Activated CD8-positive, alpha-beta memory T cell treated with anti-CD3 and anti-CD28 coated beads, Interleukin-2, amount 10 ng/mL, durations not matched to agents 7 days and 5 days (primary cell): ENCODE data around the gene TMEM51. TPM values are rescaled to one million over a fixed set of nuclear protein-coding genes. Genes with fewer than 3 reads are reported as not detected.

ENCODE experiments used
- total RNA-seq, 2 experiments: library from RNA; stranded (reverse); gene quantifications; one replicate each; pipeline ENCODE4 v1.2.3, GENCODE V29; 2021

TMEM51 gene
- total RNA-seq, 2 experiments from 2014 or later = not detected

Other genes starting within 250 kb of the TMEM51 start
- gene FHAD1, start 93.5 kb downstream of the TMEM51 start, total RNA-seq = not detected